HepG2 (cell line): ENCODE results near the gene MYO3B. TPM values are rescaled to one million over a fixed set of nuclear protein-coding genes. Genes with fewer than 3 reads are reported as not detected.
A peak's percentile ranks its signal among the peaks of the same experiment; 100 is the strongest.

Experiments used
- ATAC-seq: fragments of 200-7000 bp; cut with Tn5 transposase; 3 replicates; pipeline ENCODE4 v1.9.1; 2020; ENCODE audit warnings: mild to moderate bottlenecking, moderate library complexity
- BruUV-seq: library from RNA; stranded (reverse); fragments of 400-500 nt; replicated peaks from 2 replicates; lab custom pipeline; 2021; lab: Mats Ljungman, UMichigan
- CTCF ChIA-PET: fragments of 300-600 bp; formaldehyde crosslinking; extraction: SDS; loops from one replicate; lab custom pipeline; 2021; ENCODE audit warnings: low total read pairs, inconsistent platforms, low intra/inter-chr PET ratio; lab: Yijun Ruan, JAX
- POLR2A ChIA-PET: fragments of 350-600 bp; sonication (Branson Sonifier 250); formaldehyde crosslinking; loops from one replicate; lab custom pipeline; 2020; ENCODE audit warnings: antibody characterized with exemption, inconsistent platforms; lab: Yijun Ruan, JAX
- DNase-seq: peaks from one replicate; pipeline ENCODE4 v3.0.0-alpha.2; 2015; ENCODE audit warnings: low spot score
- FAIRE-seq: peaks from 3 replicates; lab custom pipeline; 2011; peaks lifted over from hg19 to GRCh38; lab: Jason Lieb, UNC
- H2AFZ ChIP-seq: one replicate; pipeline ENCODE4 v1.6.1; 2011; ENCODE audit warnings: low read length, inconsistent platforms
- H3K27ac ChIP-seq: fragments of 300-600 bp; 3 replicates; pipeline ENCODE4 v1.8.0; 2011; ENCODE audit warnings: mixed run types, mild to moderate bottlenecking, mixed read lengths, low read length, inconsistent platforms; ENCODE audit not compliant: insufficient read depth; ENCODE audit errors: extremely low read length
- H3K27me3 ChIP-seq, 2 experiments: fragments of 200-600 bp in 1 of 2; 2 replicates in 1 of 2; 3 replicates in 1 of 2; pipeline versions ENCODE4 v1.6.0 to v1.8.0; 2011; ENCODE audit warnings: low read length in 2 of 2, mild to moderate bottlenecking in 2 of 2, moderate library complexity in 2 of 2, inconsistent platforms in 1 of 2; ENCODE audit not compliant: insufficient read depth in 2 of 2, control insufficient read depth in 1 of 2
- H3K36me3 ChIP-seq, 2 experiments: fragments of 200-600 bp in 1 of 2; replicated peaks in 1 of 2; 2 replicates in 1 of 2; 3 replicates in 1 of 2; pipeline versions ENCODE4 v1.5.1 to v1.8.0; 2011; ENCODE audit warnings: low read length in 2 of 2, inconsistent platforms in 1 of 2; ENCODE audit not compliant: insufficient read depth in 2 of 2, control insufficient read depth in 1 of 2
- H3K4me1 ChIP-seq: 2 replicates; pipeline ENCODE4 v1.5.1; 2012; ENCODE audit warnings: low read length, inconsistent platforms; ENCODE audit not compliant: insufficient read depth
- H3K4me2 ChIP-seq: 2 replicates; pipeline ENCODE4 v1.6.0; 2011; ENCODE audit warnings: low read depth, low read length, inconsistent platforms
- H3K4me3 ChIP-seq, 3 experiments: fragments of 200-600 bp in 1 of 3; sonication (generic), shearing (Covaris generic) in 1 of 3; replicated peaks in 1 of 3; 2 replicates each; pipeline ENCODE4 v1.5.1; 2011 to 2016; ENCODE audit warnings: low read length in 3 of 3, inconsistent platforms in 2 of 3, low read depth in 2 of 3, mild to moderate bottlenecking in 2 of 3, control low read depth in 1 of 3, mixed read lengths in 1 of 3; ENCODE audit not compliant: insufficient read depth in 1 of 3
- H3K79me2 ChIP-seq: one replicate; pipeline ENCODE4 v1.6.1; 2011; ENCODE audit warnings: low read length, inconsistent platforms; ENCODE audit not compliant: insufficient read depth
- H3K9ac ChIP-seq: 2 replicates; pipeline ENCODE4 v1.6.0; 2011; ENCODE audit warnings: mild to moderate bottlenecking, low read depth, low read length, inconsistent platforms; ENCODE audit not compliant: insufficient read depth
- H3K9me3 ChIP-seq: 2 replicates; pipeline ENCODE4 v1.5.1; 2012; ENCODE audit warnings: mild to moderate bottlenecking, low read length
- H4K20me1 ChIP-seq: 2 replicates; pipeline ENCODE4 v1.6.0; 2011; ENCODE audit warnings: inconsistent platforms, mild to moderate bottlenecking, low read length, moderate library complexity; ENCODE audit not compliant: insufficient read depth
- BCLAF1 ChIP-seq: fragments of 450-650 bp; IDR thresholded peaks from 2 replicates; pipeline ENCODE4 v1.6.1; 2017; ENCODE audit warnings: mild to moderate bottlenecking
- CHD2 ChIP-seq: IDR thresholded peaks from 2 replicates; pipeline ENCODE4 v1.6.1; 2011; ENCODE audit warnings: low read depth, low read length, improper control_type of control experiment
- CTCF ChIP-seq: sonication (generic); formaldehyde crosslinking; IDR thresholded peaks from 2 replicates; pipeline ENCODE4 v1.5.0; 2020; ENCODE audit warnings: mild to moderate bottlenecking, missing genetic modification reagents, moderate library complexity
- ELF3 ChIP-seq: IDR thresholded peaks from 2 replicates; pipeline ENCODE4 v1.6.1; 2016; ENCODE audit warnings: missing genetic modification reagents, missing compliant biosample characterization
- LCORL ChIP-seq, 2 experiments: fragments of 450-650 bp in 1 of 2; sonication (generic) in 1 of 2; formaldehyde crosslinking in 1 of 2; IDR thresholded peaks; 2 replicates each; pipeline versions ENCODE4 v1.5.0 to v1.6.1; 2017 to 2020; ENCODE audit warnings: antibody characterized with exemption in 1 of 2, missing genetic modification reagents in 1 of 2
- NCOR1 ChIP-seq: fragments of 200-600 bp; sonication (generic); IDR thresholded peaks from 2 replicates; pipeline ENCODE4 v1.7.0; 2017; ENCODE audit warnings: antibody characterized with exemption, low read length, borderline replicate concordance
- NFE2L1 ChIP-seq: sonication (generic); formaldehyde crosslinking; IDR thresholded peaks from 2 replicates; pipeline ENCODE4 v1.4.0; 2020; ENCODE audit warnings: missing genetic modification reagents, mild to moderate bottlenecking, borderline replicate concordance
- REPIN1 ChIP-seq: sonication (generic); formaldehyde crosslinking; IDR thresholded peaks from 2 replicates; pipeline ENCODE4 v1.8.0; 2022; ENCODE audit warnings: missing genetic modification reagents, low read depth, mild to moderate bottlenecking, borderline replicate concordance
- SAP130 ChIP-seq: IDR thresholded peaks from 2 replicates; pipeline ENCODE4 v1.6.1; 2016; ENCODE audit warnings: low read depth
- SMC3 ChIP-seq: IDR thresholded peaks from 2 replicates; pipeline ENCODE4 v1.6.1; 2011; ENCODE audit warnings: low read length, improper control_type of control experiment
- STAG1 ChIP-seq: sonication (generic); formaldehyde crosslinking; IDR thresholded peaks from 2 replicates; pipeline ENCODE4 v1.4.0; 2020; ENCODE audit warnings: missing genetic modification reagents
- ZC3H4 ChIP-seq: sonication (generic); formaldehyde crosslinking; IDR thresholded peaks from 2 replicates; pipeline ENCODE4 v1.4.0; 2020; ENCODE audit warnings: missing genetic modification reagents, borderline replicate concordance
- ZNF737 ChIP-seq: sonication (generic); formaldehyde crosslinking; IDR thresholded peaks from 2 replicates; pipeline ENCODE4 v1.5.0; 2020; ENCODE audit warnings: missing genetic modification reagents, mild to moderate bottlenecking, borderline replicate concordance
- WGBS: methylation state at CpG from one replicate; pipeline ENCODE4 v1.1.6; 2017; ENCODE audit warnings: low lambda C conversion rate; 5-methylcytosine and 5-hydroxymethylcytosine counted together
- in situ Hi-C: cut with HindIII; loops from 2 replicates; pipeline ENCODE4 v1.10.0; 2017; ENCODE audit warnings: low pct_unique_long_range_greater_than_20kb; ENCODE audit not compliant: extremely low pct_ligation_motif_present
- intact Hi-C: fragments of 100-400 bp; cut with micrococcal nuclease; formaldehyde crosslinking; loops from one replicate; pipeline ENCODE4 v1.10.0; 2022; ENCODE audit not compliant: unreplicated experiment
- polyA plus RNA-seq, 8 experiments: library from polyadenylated mRNA; depleted of rRNA in 3 of 8; stranded (reverse) in 7 of 8; unstranded in 1 of 8; fragments of >200 nt; fragmentation: Illumina TruSeq in 4 of 8; extraction: Trizol in 4 of 8; gene quantifications; 2 replicates each; pipeline versions ENCODE4 v1.2.1 to v1.2.3, GENCODE V29; 2011 to 2016; ENCODE audit warnings: low read depth in 4 of 8, missing spikeins in 1 of 8, mixed read lengths in 1 of 8; ENCODE audit not compliant: insufficient read depth in 1 of 8
- total RNA-seq, 5 experiments: library from RNA; depleted of rRNA; stranded (reverse); fragments of >200 nt; fragmentation: Illumina TruSeq; extraction: Trizol; gene quantifications; 2 replicates each; pipeline ENCODE4 v1.2.3, GENCODE V29; 2016; ENCODE audit warnings: low read depth in 1 of 5
- TF ChIP-seq, protein P1 (sequence below): sonication (generic); formaldehyde crosslinking; IDR thresholded peaks from 2 replicates; pipeline ENCODE4 v1.8.1; 2023; ENCODE audit warnings: mild to moderate bottlenecking, inconsistent platforms, moderate library complexity, missing genetic modification reagents, borderline replicate concordance

Gene MYO3B
- total and polyA plus RNA-seq, 2 of the 13 experiments (the other 11 are each of a cell fraction or from before 2014, with no cell fraction given), result 0.01 TPM; not detected in 1

DNA sequence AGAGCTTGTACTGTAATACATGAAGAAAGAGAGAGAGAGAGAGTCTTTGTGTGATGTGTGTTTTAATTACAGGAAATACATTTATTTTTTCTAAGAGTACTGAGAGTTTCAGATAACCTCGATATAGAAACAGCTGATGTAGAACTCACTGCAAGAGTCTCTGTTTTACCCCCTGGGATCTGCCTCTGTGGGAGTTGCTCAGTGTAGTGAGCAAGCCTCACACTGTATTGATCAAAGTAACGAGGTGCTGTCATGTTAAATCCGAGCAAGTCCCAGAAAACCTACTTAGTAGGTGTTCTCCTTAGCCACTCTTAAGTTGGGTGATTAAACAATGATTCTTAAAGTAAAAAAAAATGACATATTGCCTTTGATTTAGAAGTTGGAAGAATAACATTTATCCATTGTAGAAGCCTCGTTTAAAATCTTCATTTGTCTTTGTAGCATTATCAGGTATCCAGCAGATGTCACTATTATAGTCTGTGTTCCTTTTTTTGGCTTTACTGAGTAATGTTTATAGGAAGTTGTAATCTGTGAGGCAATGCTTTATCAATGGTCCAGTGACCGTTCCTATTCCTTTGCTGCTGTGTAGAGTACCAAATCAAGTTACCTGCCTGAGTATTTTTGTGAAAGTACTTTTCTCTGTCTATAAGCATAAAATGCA is 219.0 kb downstream of the MYO3B start:
- Histone ChIP-seq H3K79me2 (no peaks in the 10 kb centered on the region), H3K36me3 (no peaks in the 10 kb centered on the region), H3K4me2 (no peak overlapping the region), H3K9me3 (no peaks in the 10 kb centered on the region), H3K4me1 (peaks cover 16% of the 10 kb centered on the region), H3K4me3 (no peak overlapping the region), H3K27me3 (peaks cover 0 to 9% of the 10 kb centered on the region in 2 experiments; a peak in 1 of 5 replicates), H3K9ac (no peak overlapping the region), H3K27ac (no peak overlapping the region), H2AFZ (no peak overlapping the region), H4K20me1 (no peaks in the 10 kb centered on the region)
- 2% methylated on average over 5 of the region's 5 CpGs for WGBS
- ATAC-seq (peak; percentile 74), DNase-seq (peak; percentile 43), FAIRE-seq (peak; percentile 47)
- no TSS peak for BruUV-seq
- intact Hi-C loops (loop anchor here (1.0 kb wide), 1 partner anchor 415 kb away; no protein-coding TSS in a partner anchor), in situ Hi-C loops (no loop called here)
- ChIA-PET CTCF (interaction anchor here (0.8 to 4.0 kb wide), 5 partner anchors 318 to 417 kb away, joined by 3 to 61 read pairs (median 4); partner anchors contain the start of genes GAD1 and SP5), POLR2A (no interaction called here)
- TF ChIP-seq CTCF (CRISPR knock-in tag), result peak; percentile 74
- TF ChIP-seq ELF3, result peak; percentile 7; the same call in 1 of the 2 replicates
- TF ChIP-seq ZNF737 (CRISPR knock-in tag), result no peak
- no peak for TF ChIP-seq BCLAF1
- TF ChIP-seq, protein P1, sequence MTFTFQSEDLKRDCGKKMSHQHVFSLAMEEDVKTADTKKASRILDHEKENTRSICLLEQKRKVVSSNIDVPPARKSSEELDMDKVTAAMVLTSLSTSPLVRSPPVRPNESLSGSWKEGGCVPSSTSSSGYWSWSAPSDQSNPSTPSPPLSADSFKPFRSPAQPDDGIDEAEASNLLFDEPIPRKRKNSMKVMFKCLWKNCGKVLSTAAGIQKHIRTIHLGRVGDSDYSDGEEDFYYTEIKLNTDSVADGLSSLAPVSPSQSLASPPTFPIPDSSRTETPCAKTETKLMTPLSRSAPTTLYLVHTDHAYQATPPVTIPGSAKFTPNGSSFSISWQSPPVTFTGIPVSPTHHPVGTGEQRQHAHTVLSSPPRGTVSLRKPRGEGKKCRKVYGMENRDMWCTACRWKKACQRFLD (CRISPR knock-in tag), result no peak
- 0 out of 2 replicates have a peak, but pooled peaks have one; percentile 9 for TF ChIP-seq SAP130
- no peak for TF ChIP-seq CHD2
- TF ChIP-seq SMC3, result peak; percentile 84
- TF ChIP-seq NFE2L1 (CRISPR knock-in tag), result no peak
- TF ChIP-seq LCORL (IDR thresholded peaks at IDR 0.05), result no peak
- TF ChIP-seq LCORL (CRISPR knock-in tag; IDR thresholded peaks at IDR 0.05), result 0 out of 2 replicates have a peak, but pooled peaks have one; percentile 24
- TF ChIP-seq REPIN1, result no peak
- peak; percentile 89 for TF ChIP-seq STAG1 (CRISPR knock-in tag)
- no peak for TF ChIP-seq ZC3H4 (CRISPR knock-in tag)
- TF ChIP-seq NCOR1, result no peak
